CD4-positive, alpha-beta T cell treated with Interleukin-4 for 1 hour (primary cell): ENCODE data around the gene ENTPD2.
A peak's percentile ranks its signal among the peaks of the same experiment; 100 is the strongest.

ENCODE experiments used
- DNase-seq, 2 donors: peaks; one replicate each; pipeline ENCODE4 v3.0.0-alpha.2; 2020 to 2022

Gene ENTPD2

GRCh38 chr9:137014166-137014565 lies 39.7 kb downstream of the ENTPD2 start:
- DNase-seq, result no peak

GRCh38 chr9:137013571-137013940 lies 40.3 kb downstream of the ENTPD2 start:
- DNase-seq, result no peak

GRCh38 chr9:137012694-137013570 lies 40.9 kb downstream of the ENTPD2 start:
- no peak for DNase-seq

- DNase-seq, result no peak
Observed at GRCh38 chr9:137011907-137012675, 41.8 kb downstream of the ENTPD2 start.

- DNase-seq, result no peak
Observed at GRCh38 chr9:137011156-137011555, 42.7 kb downstream of the ENTPD2 start.

GRCh38 chr9:137009938-137010732 lies 43.7 kb downstream of the ENTPD2 start:
- DNase-seq, result no peak

GRCh38 chr9:137009217-137009616 lies 44.6 kb downstream of the ENTPD2 start:
- DNase-seq, result no peak

- no peak for DNase-seq
Observed at GRCh38 chr9:137008312-137008711, 45.5 kb downstream of the ENTPD2 start.

DNA sequence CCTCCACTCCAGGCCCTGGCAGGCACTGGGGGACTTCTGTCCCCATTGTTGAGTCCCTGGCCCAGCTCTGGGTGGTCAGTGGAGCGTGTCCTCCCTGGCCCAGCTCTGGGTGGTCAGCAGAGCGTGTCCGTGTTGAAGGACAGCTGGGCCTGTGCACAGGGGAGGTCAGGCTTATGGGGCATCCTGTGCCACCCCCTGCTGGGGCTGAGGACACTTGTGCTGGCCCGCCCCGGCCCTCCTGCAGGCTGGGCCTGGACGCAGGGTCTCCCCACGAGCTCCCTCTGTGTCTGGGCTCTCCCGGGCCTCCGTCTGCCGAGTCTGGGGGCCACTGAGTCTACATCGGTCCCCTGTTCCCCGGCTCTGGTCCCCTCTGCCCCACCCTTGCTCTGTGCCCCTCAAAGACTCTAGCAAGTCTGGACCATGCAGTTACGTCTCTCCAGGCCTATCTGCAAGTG lies 46.0 kb downstream of the ENTPD2 start:
- DNase-seq, result no peak

GRCh38 chr9:137007108-137007815 lies 46.6 kb downstream of the ENTPD2 start:
- DNase-seq, result no peak

GRCh38 chr9:137006116-137007003 lies 47.5 kb downstream of the ENTPD2 start:
- DNase-seq, result no peak

DNA sequence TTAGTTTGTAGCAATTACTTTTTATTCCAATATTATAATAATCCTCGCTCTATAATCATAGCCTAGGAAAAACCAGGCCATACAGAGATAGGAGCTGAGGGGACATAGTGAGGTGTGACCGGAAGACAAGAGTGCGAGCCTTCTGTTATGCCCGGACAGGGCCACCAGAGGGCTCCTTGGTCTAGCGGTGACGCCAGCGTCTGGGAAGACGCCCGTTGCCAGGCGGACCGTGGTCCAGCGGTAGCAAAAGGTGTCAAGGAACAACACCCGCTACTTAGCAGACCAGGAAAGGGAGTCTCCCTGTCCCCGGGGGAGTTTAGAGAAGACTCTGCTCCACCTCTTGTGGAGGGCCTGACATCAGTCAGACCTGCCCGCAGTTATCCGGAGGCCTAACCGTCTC lies 49.6 kb downstream of the ENTPD2 start:
- DNase-seq, result peak; percentile 28 to 31

- no peak for DNase-seq
Observed at GRCh38 chr9:137002646-137003041, 51.2 kb downstream of the ENTPD2 start.

- DNase-seq, result no peak
Observed at GRCh38 chr9:137001857-137002645, 51.8 kb downstream of the ENTPD2 start.

- DNase-seq, result peak in 1 of 2 donors; percentile 55
Observed at GRCh38 chr9:137000177-137000930, 53.5 kb downstream of the ENTPD2 start.
